HG03095 (cell line): Measurements from ENCODE around the gene KRTAP10-1.

ENCODE experiments used
- ATAC-seq: cut with Tn5 transposase; IDR thresholded peaks from one replicate; pipeline ENCODE4 v1.9.1; 2021; ENCODE audit warnings: moderate library complexity; ENCODE audit not compliant: unreplicated experiment

The KRTAP10-1 gene

GRCh38 chr21:44517175-44517899 is 22.7 kb downstream of the KRTAP10-1 start:
- no peak for ATAC-seq

- ATAC-seq, result no peak
Observed at GRCh38 chr21:44516828-44517174, 23.2 kb downstream of the KRTAP10-1 start.

- no peak for ATAC-seq
Observed at GRCh38 chr21:44516342-44516741, 23.7 kb downstream of the KRTAP10-1 start.

GRCh38 chr21:44515359-44516165 is 24.4 kb downstream of the KRTAP10-1 start:
- no peak for ATAC-seq

- ATAC-seq, result no peak
Observed at GRCh38 chr21:44514746-44515358, 25.1 kb downstream of the KRTAP10-1 start.

GRCh38 chr21:44514218-44514520 is 25.8 kb downstream of the KRTAP10-1 start:
- no peak for ATAC-seq

GRCh38 chr21:44513389-44514217 is 26.4 kb downstream of the KRTAP10-1 start:
- no peak for ATAC-seq

- ATAC-seq, result no peak
Observed at GRCh38 chr21:44512496-44513388, 27.3 kb downstream of the KRTAP10-1 start.

GRCh38 chr21:44511938-44512275 is 28.1 kb downstream of the KRTAP10-1 start:
- ATAC-seq, result no peak

- ATAC-seq, result no peak
Observed at GRCh38 chr21:44511219-44511937, 28.6 kb downstream of the KRTAP10-1 start.

GRCh38 chr21:44510508-44511218 is 29.3 kb downstream of the KRTAP10-1 start:
- ATAC-seq, result no peak

GRCh38 chr21:44510109-44510507 is 29.9 kb downstream of the KRTAP10-1 start:
- no peak for ATAC-seq

GRCh38 chr21:44509539-44509938 is 30.5 kb downstream of the KRTAP10-1 start:
- ATAC-seq, result no peak

GRCh38 chr21:44508711-44509445 is 31.1 kb downstream of the KRTAP10-1 start:
- ATAC-seq, result no peak

GRCh38 chr21:44508426-44508710 is 31.6 kb downstream of the KRTAP10-1 start:
- no peak for ATAC-seq

GRCh38 chr21:44507673-44508425 is 32.1 kb downstream of the KRTAP10-1 start:
- no peak for ATAC-seq

- ATAC-seq, result no peak
Observed at GRCh38 chr21:44506279-44507255, 33.4 kb downstream of the KRTAP10-1 start.
